ENCODE data around the gene ITPR1. TPM values are rescaled to one million over a fixed set of nuclear protein-coding genes. Genes with fewer than 3 reads are reported as not detected.
"Not testable (repeated sequence)": the region's sequence is repeated elsewhere in the genome, so short reads cannot be mapped to it uniquely, and the experiment has no call there.

The ITPR1 gene
- total RNA-seq, 1 donor from 2014 or later: 16.3 TPM

DNA sequence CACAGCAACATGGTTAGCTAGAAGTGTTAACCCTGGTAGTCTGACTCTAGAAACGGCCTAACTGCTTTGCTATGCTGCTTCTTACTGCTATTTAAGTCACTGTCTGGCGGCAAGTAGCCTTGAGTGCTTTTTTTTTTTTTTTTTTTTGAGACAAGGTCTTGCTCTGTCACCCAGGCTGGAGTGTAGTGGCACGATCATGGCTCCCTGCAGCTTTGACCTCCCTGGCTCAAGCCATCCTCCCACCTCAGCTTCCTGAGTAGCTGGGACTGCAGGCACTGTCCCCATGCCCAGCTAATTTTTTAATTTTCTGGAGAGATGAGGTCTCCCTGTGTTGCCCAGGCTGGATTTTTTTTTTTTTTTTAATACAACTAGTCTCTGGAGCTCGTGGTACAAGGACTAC is 93.2 kb downstream of the ITPR1 start:
- TF ChIP-seq CTCF (IDR thresholded peaks at IDR 0.05; ENCODE audit: insufficient read depth, low read length, severe bottlenecking): no peak
- Histone ChIP-seq H3K36me3 (ENCODE audit: control insufficient read depth, insufficient read depth, low read length) (no peaks in the 10 kb centered on the region), H3K27me3 (ENCODE audit: control insufficient read depth, insufficient read depth, low read length) (no peaks in the 10 kb centered on the region), H3K4me3 (ENCODE audit: low read depth, low read length) (no peak overlapping the region)
- FAIRE-seq: no peak
- DNase-seq (ENCODE audit: low read depth): no peak

DNA sequence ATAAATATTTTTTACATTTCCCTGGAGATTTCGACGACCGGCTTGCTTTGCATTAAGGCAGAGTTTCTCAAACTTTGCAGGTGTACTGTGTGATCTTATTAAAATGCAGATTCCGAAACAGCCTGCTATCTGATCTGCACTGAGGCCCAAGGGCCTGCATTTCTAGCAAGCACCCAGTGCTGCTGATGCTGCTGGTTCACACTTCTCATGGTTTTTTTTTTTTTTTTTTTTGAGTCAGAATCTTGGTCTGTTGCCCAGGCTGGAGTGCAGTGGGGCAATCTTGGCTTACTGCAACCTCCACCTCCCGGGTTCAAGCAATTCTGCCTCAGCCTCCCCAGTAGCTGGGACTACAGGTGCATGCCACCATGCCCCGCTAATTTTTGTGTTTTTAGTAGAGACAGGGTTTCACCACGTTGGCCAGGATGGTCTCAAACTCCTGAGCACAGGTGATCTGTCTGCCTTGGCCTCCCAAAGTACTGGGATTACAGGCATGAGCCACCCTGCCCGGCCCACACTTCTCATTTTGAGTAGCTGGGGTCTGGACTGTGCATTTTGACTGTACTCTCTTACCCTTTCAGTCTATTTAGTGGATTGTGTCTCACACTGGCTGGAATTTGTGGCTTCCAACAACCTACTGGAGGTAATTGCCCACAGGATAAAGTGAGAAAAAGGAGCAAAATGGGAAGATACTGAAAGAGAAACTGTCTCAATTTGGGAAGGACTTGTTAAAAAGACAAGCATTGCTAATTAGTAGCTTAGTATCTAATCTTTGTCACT is 94.1 kb downstream of the ITPR1 start:
- no peaks in the 10 kb centered on the region for H3K27me3 ChIP-seq (ENCODE audit: control insufficient read depth, insufficient read depth, low read length)
- TF ChIP-seq CTCF (IDR thresholded peaks at IDR 0.05; ENCODE audit: insufficient read depth, low read length, severe bottlenecking): no peak
- DNase-seq (ENCODE audit: low read depth): no peak
- FAIRE-seq: no peak
- H3K4me3 ChIP-seq (ENCODE audit: low read depth, low read length): no peak overlapping the region
- no peaks in the 10 kb centered on the region for H3K36me3 ChIP-seq (ENCODE audit: control insufficient read depth, insufficient read depth, low read length)

- H3K4me3 ChIP-seq (ENCODE audit: low read depth, low read length): no peak overlapping the region
- no peaks in the 10 kb centered on the region for H3K36me3 ChIP-seq (ENCODE audit: control insufficient read depth, insufficient read depth, low read length)
- H3K27me3 ChIP-seq (ENCODE audit: control insufficient read depth, insufficient read depth, low read length): no peaks in the 10 kb centered on the region
- TF ChIP-seq CTCF (IDR thresholded peaks at IDR 0.05; ENCODE audit: insufficient read depth, low read length, severe bottlenecking): no peak
- no peak for DNase-seq (ENCODE audit: low read depth)
- FAIRE-seq: no peak
Observed at GRCh38 chr3:4587838-4588105, 94.6 kb downstream of the ITPR1 start.

DNA sequence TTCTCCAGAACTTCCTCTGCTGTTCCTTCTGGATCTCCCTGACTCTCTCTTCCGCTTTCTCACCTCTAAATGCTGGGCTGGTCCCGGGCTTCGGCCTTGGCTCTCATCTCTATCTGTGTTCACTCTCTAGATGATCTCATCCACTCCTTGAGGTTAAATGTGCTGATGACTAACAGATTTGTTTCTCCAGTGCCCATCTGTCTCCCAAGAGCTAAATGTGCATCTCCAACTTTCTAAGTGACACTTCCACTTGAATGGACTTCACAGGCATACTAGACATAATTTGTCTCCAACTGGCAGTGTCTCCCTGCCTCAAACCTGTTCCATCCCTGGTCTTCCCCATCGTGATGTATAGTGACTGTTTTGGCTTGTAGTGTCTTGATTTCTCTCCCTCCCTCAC is 95.3 kb downstream of the ITPR1 start:
- H3K27me3 ChIP-seq (ENCODE audit: control insufficient read depth, insufficient read depth, low read length): no peaks in the 10 kb centered on the region
- peak; percentile 52 for FAIRE-seq
- DNase-seq (ENCODE audit: low read depth): peak; percentile 58
- no peaks in the 10 kb centered on the region for H3K36me3 ChIP-seq (ENCODE audit: control insufficient read depth, insufficient read depth, low read length)
- H3K4me3 ChIP-seq (ENCODE audit: low read depth, low read length): no peak overlapping the region
- no peak for TF ChIP-seq CTCF (IDR thresholded peaks at IDR 0.05; ENCODE audit: insufficient read depth, low read length, severe bottlenecking)

DNA sequence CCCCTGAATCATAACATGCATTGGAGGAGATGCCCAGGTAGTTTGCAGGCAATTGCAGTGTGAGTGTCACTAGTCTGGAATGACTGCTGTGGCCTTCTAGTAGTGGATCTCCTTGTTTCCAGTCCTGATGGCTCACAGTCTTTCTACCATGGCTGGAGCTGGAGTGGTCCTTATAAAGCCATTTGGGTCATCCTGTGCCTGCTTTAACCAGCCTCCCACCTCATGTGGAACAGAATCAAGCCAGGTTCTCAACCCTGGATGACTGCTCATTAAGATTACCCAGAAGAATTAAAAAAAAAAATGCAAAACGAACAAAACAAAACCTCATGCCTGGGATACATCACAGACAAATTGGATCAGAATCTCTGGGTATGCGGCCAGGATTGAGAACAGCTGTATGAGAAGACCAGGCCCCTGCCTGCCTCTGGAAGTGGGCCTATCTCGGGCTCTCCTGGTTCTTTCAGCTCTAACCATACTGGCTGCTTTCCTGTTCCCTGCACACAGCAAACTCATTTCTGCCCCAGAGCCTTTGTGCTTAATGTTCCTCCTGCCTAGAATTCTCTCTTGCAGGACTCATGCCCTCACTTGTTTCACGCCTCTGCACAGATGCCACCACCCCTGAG is 96.4 kb downstream of the ITPR1 start:
- no peak for TF ChIP-seq CTCF (IDR thresholded peaks at IDR 0.05; ENCODE audit: insufficient read depth, low read length, severe bottlenecking)
- no peaks in the 10 kb centered on the region for H3K27me3 ChIP-seq (ENCODE audit: control insufficient read depth, insufficient read depth, low read length)
- DNase-seq (ENCODE audit: low read depth) (no peak), FAIRE-seq (no peak)
- H3K36me3 ChIP-seq (ENCODE audit: control insufficient read depth, insufficient read depth, low read length): no peaks in the 10 kb centered on the region
- no peak overlapping the region for H3K4me3 ChIP-seq (ENCODE audit: low read depth, low read length)

DNA sequence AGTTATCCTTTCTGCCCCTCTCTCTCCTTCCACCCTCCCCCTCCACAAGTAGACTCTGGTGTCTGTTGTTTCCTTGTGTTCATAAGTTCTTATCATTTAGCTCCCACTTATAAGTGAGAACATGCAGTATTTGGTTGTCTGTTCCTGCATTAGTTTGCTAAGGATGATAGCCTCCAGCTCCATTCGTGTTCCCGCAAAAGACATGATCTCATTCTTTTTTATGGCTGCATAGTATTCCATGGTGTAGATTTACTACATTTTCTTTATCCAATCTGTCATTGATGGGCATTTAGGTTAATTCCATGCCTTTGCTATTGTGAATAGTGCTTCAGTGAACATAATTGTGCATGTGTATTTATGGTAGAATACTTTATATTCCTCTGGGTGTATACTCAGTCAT is 97.7 kb downstream of the ITPR1 start:
- not testable (repeated sequence) for H3K27me3 ChIP-seq (ENCODE audit: control insufficient read depth, insufficient read depth, low read length); H3K36me3 ChIP-seq (ENCODE audit: control insufficient read depth, insufficient read depth, low read length); DNase-seq (ENCODE audit: low read depth); H3K4me3 ChIP-seq (ENCODE audit: low read depth, low read length); FAIRE-seq

Measured in bronchial epithelial cell (primary cell).